ENCODE results near the gene ADAMTS17. TPM values are rescaled to one million over a fixed set of nuclear protein-coding genes. Genes with fewer than 3 reads are reported as not detected.

ADAMTS17 gene
- total and polyA plus RNA-seq, 8 donors, result 4.2 to 16.4 (median 10.8) TPM

DNA sequence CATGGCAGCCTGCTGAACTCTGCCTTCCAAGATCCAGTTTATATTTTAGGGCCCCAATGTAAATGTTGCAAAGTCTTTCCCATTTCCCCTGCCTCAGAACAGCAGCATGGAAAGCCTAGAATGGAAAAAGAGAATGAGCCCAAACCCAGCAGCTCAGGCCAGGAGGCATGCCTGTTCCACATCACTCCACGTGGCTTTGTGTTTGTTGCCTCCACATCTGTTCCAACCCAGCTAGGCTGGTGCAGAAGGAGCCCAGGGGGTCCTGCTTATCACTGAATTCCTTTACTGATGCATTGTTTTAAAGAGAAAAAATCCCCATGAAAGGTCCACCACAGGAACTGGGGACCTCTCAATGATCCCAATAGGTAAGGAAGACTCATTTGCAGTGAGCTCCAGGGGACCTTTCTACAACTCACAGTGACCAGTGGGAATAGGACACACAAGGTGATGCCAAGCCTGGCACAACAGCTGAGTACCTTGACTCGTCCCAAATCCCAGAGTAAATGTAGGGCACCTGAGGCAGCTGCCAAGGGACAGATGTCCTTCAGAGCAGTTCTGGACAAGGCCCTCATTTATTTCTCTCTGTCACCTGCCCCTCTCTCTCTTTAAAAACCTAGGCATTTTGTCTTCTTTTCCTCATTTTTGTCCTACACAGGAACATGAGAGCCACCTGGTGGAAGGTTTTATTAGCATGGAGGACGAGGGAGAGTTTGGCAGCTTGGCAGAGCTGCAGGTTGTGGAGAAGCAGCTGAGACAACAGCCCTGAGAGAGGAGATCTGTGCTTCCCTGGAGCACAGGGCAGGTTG lies 41.7 kb upstream of the ADAMTS17 start:
- Histone ChIP-seq H3K4me1 (no peaks in the 10 kb centered on the region), H3K4me3 (no peak overlapping the region), H3K27me3 (no peaks in the 10 kb centered on the region), H3K36me3 (no peaks in the 10 kb centered on the region), H3K9me3 (no peaks in the 10 kb centered on the region), H3K27ac (no peak overlapping the region)
- peak; percentile 12 to 44 (median 33) for TF ChIP-seq CTCF (IDR thresholded peaks at IDR 0.05)
- 9 to 12% methylated on average over 3 of the region's 3 CpGs for WGBS, 2 donors
- no peak for FAIRE-seq
- intact Hi-C loops (cut with DNase I), result no loop called here
- peak in 5 of 6 donors; percentile 33 to 70 (median 41) for DNase-seq
- ATAC-seq, result peak; percentile 87 to 98 (median 92)

GRCh38 chr15:100373942-100374341 lies 32.2 kb upstream of the ADAMTS17 start:
- Histone ChIP-seq H3K27ac (no peak overlapping the region), H3K27me3 (no peaks in the 10 kb centered on the region), H3K36me3 (no peaks in the 10 kb centered on the region), H3K4me1 (no peaks in the 10 kb centered on the region), H3K9me3 (no peaks in the 10 kb centered on the region), H3K4me3 (peak overlapping the region in 1 of 4 donors; percentile 39)
- DNase-seq, result no peak
- TF ChIP-seq CTCF (IDR thresholded peaks at IDR 0.05), result no peak
- no peak for FAIRE-seq
- intact Hi-C loops (cut with DNase I), result no loop called here
- ATAC-seq, result peak; percentile 15 to 38 (median 25)
- WGBS, 2 donors, result 15 to 19% methylated on average over 6 to 7 of the region's 8 CpGs

DNA sequence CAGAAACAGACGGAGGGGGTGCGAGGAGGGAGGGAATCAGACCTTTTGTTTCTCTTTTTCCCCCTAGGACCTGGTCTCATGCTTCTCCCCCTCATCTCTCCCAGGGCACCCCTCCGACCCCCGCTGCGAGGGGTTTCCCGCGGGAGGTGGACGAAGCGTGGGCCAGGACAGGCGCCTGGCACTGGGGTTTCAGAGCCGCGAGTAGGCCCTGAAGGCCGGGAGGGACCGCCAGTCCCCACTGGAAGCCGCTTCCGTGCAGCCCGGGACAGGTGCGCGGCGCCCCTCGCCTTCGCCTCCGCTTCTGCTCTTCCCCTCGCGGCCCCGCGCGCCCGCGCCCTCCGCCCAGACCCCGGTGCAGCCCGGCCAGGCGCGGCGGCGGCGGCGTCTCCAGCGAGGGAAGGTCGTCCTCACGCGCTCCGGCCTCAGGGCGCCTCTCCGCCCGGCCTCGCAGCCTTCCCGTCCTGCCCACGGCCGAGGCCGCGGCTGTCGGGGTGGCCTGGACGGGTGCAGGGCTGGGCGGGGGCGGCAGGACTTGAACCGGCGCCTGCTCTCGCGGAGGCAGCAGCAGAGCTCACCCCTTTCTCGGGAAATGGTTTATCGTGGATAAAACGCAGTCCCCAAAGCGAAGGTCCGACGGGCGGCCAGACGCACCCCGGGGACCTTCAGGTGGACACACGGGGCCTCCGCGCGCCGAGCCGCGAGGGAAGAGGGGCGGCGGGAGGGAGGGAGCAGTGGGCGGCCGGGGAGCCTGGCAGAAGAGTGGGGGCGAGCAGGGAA lies 31.5 kb upstream of the ADAMTS17 start:
- Histone ChIP-seq H3K27ac (peak overlapping the region in 2 of 4 donors; percentile 19 to 52), H3K4me1 (no peaks in the 10 kb centered on the region), H3K27me3 (no peaks in the 10 kb centered on the region), H3K36me3 (no peaks in the 10 kb centered on the region), H3K4me3 (peak overlapping the region in 2 of 4 donors; percentile 27 to 39), H3K9me3 (no peaks in the 10 kb centered on the region)
- FAIRE-seq (no peak), DNase-seq (peak in 1 of 6 donors; percentile 42), ATAC-seq (peak; percentile 45 to 68 (median 62))
- WGBS, 2 donors, result 3 to 5% methylated on average over 65 to 81 of the region's 82 CpGs
- intact Hi-C loops (cut with DNase I), result no loop called here
- TF ChIP-seq CTCF (IDR thresholded peaks at IDR 0.05), result no peak

- Histone ChIP-seq H3K36me3 (no peaks in the 10 kb centered on the region), H3K9me3 (no peaks in the 10 kb centered on the region), H3K27me3 (no peaks in the 10 kb centered on the region), H3K4me3 (peak overlapping the region in 2 of 4 donors; percentile 27 to 39), H3K27ac (peak overlapping the region in 2 of 4 donors; percentile 19 to 52), H3K4me1 (no peaks in the 10 kb centered on the region)
- ATAC-seq (peak; percentile 63 to 80 (median 72)), FAIRE-seq (no peak), DNase-seq (peak in 1 of 6 donors; percentile 22)
- TF ChIP-seq CTCF (IDR thresholded peaks at IDR 0.05), result no peak
- intact Hi-C loops (cut with DNase I), result no loop called here
- 25 to 36% methylated on average over 6 to 9 of the region's 9 CpGs for WGBS, 2 donors
Measured at GRCh38 chr15:100372739-100373119, 31.0 kb upstream of the ADAMTS17 start.
